Upper lobe of left lung (tissue), 4 donors: Measurements from ENCODE around the gene TLE2.

Experiments
- EP300 ChIP-seq, 4 donors: sonication (generic); formaldehyde crosslinking; IDR thresholded peaks; one replicate each; pipeline ENCODE4 v1.5.1; 2017; ENCODE audit warnings: antibody characterized with exemption in 4 of 4, control low read depth in 2 of 4
- POLR2A ChIP-seq, 4 donors: fragments of 450-650 bp; IDR thresholded peaks; one replicate each; pipeline ENCODE4 v1.5.1; 2016 to 2017; ENCODE audit warnings: antibody characterized with exemption in 4 of 4, mild to moderate bottlenecking in 2 of 4
- TF ChIP-seq, protein P1 (sequence below), 6 experiments: fragments of 450-650 bp in 4 of 6; fragments of 200-600 bp in 2 of 6; sonication (generic) in 2 of 6; IDR thresholded peaks; one replicate each; pipeline ENCODE4 v1.5.1; 2016 to 2019; ENCODE audit warnings: antibody characterized with exemption in 6 of 6

DNA sequence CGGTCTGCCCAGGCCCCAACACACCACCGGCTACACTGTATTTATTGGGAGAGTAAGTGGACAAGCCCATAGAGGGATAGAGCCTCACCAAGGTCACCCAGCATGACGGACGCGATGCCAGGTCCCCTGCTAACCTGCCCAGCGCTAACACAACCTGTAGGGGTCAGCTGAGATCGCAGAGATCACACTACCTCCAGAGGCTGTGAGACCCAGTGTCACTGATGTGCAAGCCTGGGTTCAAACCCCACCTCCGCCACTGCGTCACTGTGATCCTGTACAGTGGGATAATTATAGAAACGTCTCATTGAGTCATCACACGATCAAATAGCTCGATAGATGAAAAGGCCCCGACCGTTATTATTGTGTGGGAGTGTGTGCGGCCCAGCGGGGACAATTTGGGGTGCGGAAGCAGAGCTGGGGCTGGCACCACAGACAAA is 10.6 kb upstream of the TLE2 start:
- TF ChIP-seq EP300 (IDR thresholded peaks at IDR 0.05) (no peak), POLR2A (IDR thresholded peaks at IDR 0.05) (no peak)
- TF ChIP-seq, protein P1, sequence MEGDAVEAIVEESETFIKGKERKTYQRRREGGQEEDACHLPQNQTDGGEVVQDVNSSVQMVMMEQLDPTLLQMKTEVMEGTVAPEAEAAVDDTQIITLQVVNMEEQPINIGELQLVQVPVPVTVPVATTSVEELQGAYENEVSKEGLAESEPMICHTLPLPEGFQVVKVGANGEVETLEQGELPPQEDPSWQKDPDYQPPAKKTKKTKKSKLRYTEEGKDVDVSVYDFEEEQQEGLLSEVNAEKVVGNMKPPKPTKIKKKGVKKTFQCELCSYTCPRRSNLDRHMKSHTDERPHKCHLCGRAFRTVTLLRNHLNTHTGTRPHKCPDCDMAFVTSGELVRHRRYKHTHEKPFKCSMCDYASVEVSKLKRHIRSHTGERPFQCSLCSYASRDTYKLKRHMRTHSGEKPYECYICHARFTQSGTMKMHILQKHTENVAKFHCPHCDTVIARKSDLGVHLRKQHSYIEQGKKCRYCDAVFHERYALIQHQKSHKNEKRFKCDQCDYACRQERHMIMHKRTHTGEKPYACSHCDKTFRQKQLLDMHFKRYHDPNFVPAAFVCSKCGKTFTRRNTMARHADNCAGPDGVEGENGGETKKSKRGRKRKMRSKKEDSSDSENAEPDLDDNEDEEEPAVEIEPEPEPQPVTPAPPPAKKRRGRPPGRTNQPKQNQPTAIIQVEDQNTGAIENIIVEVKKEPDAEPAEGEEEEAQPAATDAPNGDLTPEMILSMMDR (IDR thresholded peaks at IDR 0.05): no peak
